Heart right ventricle (tissue), 16 donors: ENCODE results near the gene MPL. TPM values are rescaled to one million over a fixed set of nuclear protein-coding genes. Genes with fewer than 3 reads are reported as not detected.

Experiments used
- ATAC-seq, 8 donors: fragments of 200-7000 bp; cut with Tn5 transposase; one replicate each; pipeline ENCODE4 v1.9.1; 2020; ENCODE audit warnings: mild to moderate bottlenecking in 8 of 8, moderate library complexity in 8 of 8, moderate number of reproducible peaks in 1 of 8
- DNase-seq, 2 donors: peaks; one replicate each; pipeline ENCODE4 v3.0.0-alpha.2; 2020
- H3K27ac ChIP-seq, 10 donors: fragments of 200-600 bp; sonication (generic) in 2 of 10; one replicate each; pipeline versions ENCODE4 v1.5.0 to v1.8.0; 2020 to 2022; ENCODE audit warnings: mild to moderate bottlenecking in 3 of 10
- H3K27me3 ChIP-seq, 7 donors: fragments of 200-600 bp; one replicate each; pipeline ENCODE4 v1.8.0; 2021 to 2022; ENCODE audit warnings: mild to moderate bottlenecking in 2 of 7
- H3K36me3 ChIP-seq, 9 donors: fragments of 200-600 bp; sonication (generic) in 1 of 9; one replicate each; pipeline versions ENCODE4 v1.5.0 to v1.8.0; 2020 to 2022; ENCODE audit warnings: mild to moderate bottlenecking in 2 of 9
- H3K4me1 ChIP-seq, 9 donors: fragments of 200-600 bp; sonication (generic) in 1 of 9; one replicate each; pipeline versions ENCODE4 v1.5.0 to v1.8.0; 2020 to 2022; ENCODE audit warnings: mild to moderate bottlenecking in 4 of 9
- H3K4me3 ChIP-seq, 10 donors: fragments of 200-600 bp; sonication (generic) in 2 of 10; one replicate each; pipeline versions ENCODE4 v1.5.0 to v1.8.0; 2020 to 2022; ENCODE audit warnings: mild to moderate bottlenecking in 7 of 10, moderate library complexity in 2 of 10
- H3K9me3 ChIP-seq, 11 donors: fragments of 200-600 bp in 10 of 11; sonication (generic) in 2 of 11; one replicate each; pipeline versions ENCODE4 v1.5.0 to v1.8.0; 2013 to 2022; ENCODE audit warnings: mild to moderate bottlenecking in 2 of 11, control low read depth in 1 of 11, moderate library complexity in 1 of 11
- CTCF ChIP-seq, 9 donors: fragments of 200-600 bp; sonication (generic) in 2 of 9; IDR thresholded peaks; one replicate each; pipeline versions ENCODE4 v1.5.0 to v1.8.0; 2021 to 2022; ENCODE audit warnings: antibody characterized with exemption in 9 of 9, mild to moderate bottlenecking in 5 of 9, moderate library complexity in 1 of 9
- WGBS, 2 donors: extraction: QIAGEN DNeasy Blood & Tissue Kit; methylation state at CpG; one replicate each; pipeline ENCODE4 v1.1.7; 2013; ENCODE audit warnings: inconsistent platforms in 1 of 2; 5-methylcytosine and 5-hydroxymethylcytosine counted together
- intact Hi-C, 10 donors: fragments of 100-400 bp; cut with DNase I; formaldehyde crosslinking; loops; one replicate each; pipeline versions ENCODE4 v1.11.1 to v1.14.2; 2022
- polyA plus RNA-seq, 2 donors: library from polyadenylated mRNA; stranded (reverse); fragments of 200-250 nt; gene quantifications; one replicate each; pipeline ENCODE4 v1.2.3, GENCODE V29; 2013
- total RNA-seq, 10 donors: library from RNA; stranded (reverse); fragmentation: NEBNext Ultra II Directional in 3 of 10; extraction: Animal tissue kit (Norgen Biotek cat#: 25700) in 3 of 10; gene quantifications; one replicate each; pipeline versions ENCODE4 v1.2.1 to v1.2.4, GENCODE V29; 2021 to 2023
- donor health status: Arrhythmogenic right ventricular cardiomyopathy.
- donor health status: ischemic (EF 13 %, LVEDD 7.1; RV severe dilation, severe dysfunction).
- donor health status: healthy with polysubstance abuse.
- donor health status: DM: no; HTN: yes; CAD: no.
- donor health status: DM: no; HTN: no; CAD: no.
- donor health status: ischemic (EF 25% LVEDD 6.9; RV normal size, moderate dysfunction).
- donor health status: ischemic (EF 25% LVEDD 5.7; RV mildly dilated, moderate dysfunction).
- donor health status: healthy.
- donor health status: DM: yes; HTN: yes; CAD: no.
- donor health status: Ischemic cardiomyopathy.
- donor health status: ischemic (EF 35%, LVEDD 5.7; RV mildly dilated, moderate dysfunction).
- donor health status: nonischemic (EF 11% LVEDD 7.7; RV severe dilation, severe dysfunction).
- donor health status: DM: yes; HTN: yes; CAD: no.
- donor health status: PGD.
- donor health status: ischemic (EF 29% LVEDD 5.4; RV normal size, mild dysfunction).
- donor health status: nonischemic (EF 23%, LVEDD 6.1; RV moderate dilation, normal function).

Gene MPL
- total and polyA plus RNA-seq, 12 donors: 0.03 to 1.2 (median 0.37) TPM

GRCh38 chr1:43387976-43388599, 50.5 kb downstream of the MPL start:
- no peaks in the 10 kb centered on the region for H3K9me3 ChIP-seq
- intact Hi-C loops: loop anchor here in 3 of 10 donors (5.0 to 10.0 kb wide), 2 partner anchors 153 to 161 kb away; no protein-coding TSS in a partner anchor
- no peak for DNase-seq
- peak overlapping the region in 3 of 10 donors; percentile 88 to 94 (median 89) for H3K27ac ChIP-seq
- 55 to 57% methylated on average over 4 of the region's 4 CpGs for WGBS, 2 donors
- TF ChIP-seq CTCF (IDR thresholded peaks at IDR 0.05): no peak
- peak overlapping the region in 6 of 10 donors; percentile 68 to 94 (median 76) for H3K4me3 ChIP-seq
- H3K36me3 ChIP-seq: peaks cover 0 to 53% (median 40%) of the 10 kb centered on the region in 9 donors
- no peaks in the 10 kb centered on the region for H3K27me3 ChIP-seq
- no peak for ATAC-seq
- H3K4me1 ChIP-seq: peaks cover 9 to 40% (median 31%) of the 10 kb centered on the region in 9 donors

GRCh38 chr1:43388613-43389012, 51.0 kb downstream of the MPL start:
- DNase-seq: no peak

GRCh38 chr1:43389326-43390313, 52.0 kb downstream of the MPL start, which contains the start of the genes MED8 and SZT2:
Gene MED8, minus strand, starts transcription at chr1:43389800. Its CDS starts 36 bp downstream, at chr1:43389764.
Gene SZT2, plus strand, starts transcription at chr1:43389899. Its CDS starts 70 bp downstream, at chr1:43389969.
- H3K27me3 ChIP-seq: no peaks in the 10 kb centered on the region
- peak within 1 kb of the TSS; percentile 52 to 94 (median 88) for H3K27ac ChIP-seq
- intact Hi-C loops: loop anchor here in 4 of 10 donors (1.0 to 10.0 kb wide), 3 partner anchors 21 to 162 kb away; partner anchors contain the start of gene ELOVL1 (in 1 of the 4)
- H3K4me1 ChIP-seq: peaks cover 9 to 36% (median 28%) of the 10 kb centered on the region in 9 donors
- 0% methylated on average over 65 of the region's 65 CpGs for WGBS, 2 donors
- peaks cover 0 to 53% (median 25%) of the 10 kb centered on the region in 9 donors for H3K36me3 ChIP-seq
- H3K9me3 ChIP-seq: no peaks in the 10 kb centered on the region
- no peak for TF ChIP-seq CTCF (IDR thresholded peaks at IDR 0.05)
- peak within 1 kb of the TSS; percentile 68 to 94 (median 78) for H3K4me3 ChIP-seq
- ATAC-seq (peak; percentile 97 to 99 (median 99)), DNase-seq (peak; percentile 93 to 97)

More at GRCh38 chr1:43388613-43389012, 51.0 kb downstream of the MPL start:
- Histone ChIP-seq H3K9me3 (no peaks in the 10 kb centered on the region), H3K27ac (peak overlapping the region in 4 of 10 donors; percentile 88 to 94 (median 90)), H3K4me1 (peaks cover 9 to 36% (median 28%) of the 10 kb centered on the region in 9 donors), H3K4me3 (peak overlapping the region; percentile 68 to 94 (median 78)), H3K27me3 (no peaks in the 10 kb centered on the region), H3K36me3 (peaks cover 0 to 53% (median 35%) of the 10 kb centered on the region in 9 donors)
- ATAC-seq: no peak
- intact Hi-C loops: loop anchor here in 4 of 10 donors (1.0 to 10.0 kb wide), 3 partner anchors 20 to 161 kb away; partner anchors contain the start of gene ELOVL1 (in 1 of the 4)
- WGBS, 2 donors: 52% methylated on average over 3 of the region's 3 CpGs
- TF ChIP-seq CTCF (IDR thresholded peaks at IDR 0.05): no peak

- no peak overlapping the region for H3K27ac ChIP-seq
- no peaks in the 10 kb centered on the region for H3K9me3 ChIP-seq
- ATAC-seq (no peak), DNase-seq (no peak)
- WGBS, 2 donors: 67 to 68% methylated on average over 3 of the region's 3 CpGs
- H3K4me3 ChIP-seq: no peak overlapping the region
- no peak for TF ChIP-seq CTCF (IDR thresholded peaks at IDR 0.05)
- intact Hi-C loops: no loop called here
- peaks cover 9 to 32% (median 27%) of the 10 kb centered on the region in 9 donors for H3K4me1 ChIP-seq
- H3K36me3 ChIP-seq: peaks cover 0 to 48% (median 3%) of the 10 kb centered on the region in 9 donors
- H3K27me3 ChIP-seq: no peaks in the 10 kb centered on the region
Measured at GRCh38 chr1:43392702-43393101, 55.1 kb downstream of the MPL start.
